Measurements from ENCODE around the gene ENOX1. TPM values are rescaled to one million over a fixed set of nuclear protein-coding genes. Genes with fewer than 3 reads are reported as not detected.

Gene ENOX1
- total RNA-seq, 1 donor from 2014 or later = 11.5 TPM

DNA sequence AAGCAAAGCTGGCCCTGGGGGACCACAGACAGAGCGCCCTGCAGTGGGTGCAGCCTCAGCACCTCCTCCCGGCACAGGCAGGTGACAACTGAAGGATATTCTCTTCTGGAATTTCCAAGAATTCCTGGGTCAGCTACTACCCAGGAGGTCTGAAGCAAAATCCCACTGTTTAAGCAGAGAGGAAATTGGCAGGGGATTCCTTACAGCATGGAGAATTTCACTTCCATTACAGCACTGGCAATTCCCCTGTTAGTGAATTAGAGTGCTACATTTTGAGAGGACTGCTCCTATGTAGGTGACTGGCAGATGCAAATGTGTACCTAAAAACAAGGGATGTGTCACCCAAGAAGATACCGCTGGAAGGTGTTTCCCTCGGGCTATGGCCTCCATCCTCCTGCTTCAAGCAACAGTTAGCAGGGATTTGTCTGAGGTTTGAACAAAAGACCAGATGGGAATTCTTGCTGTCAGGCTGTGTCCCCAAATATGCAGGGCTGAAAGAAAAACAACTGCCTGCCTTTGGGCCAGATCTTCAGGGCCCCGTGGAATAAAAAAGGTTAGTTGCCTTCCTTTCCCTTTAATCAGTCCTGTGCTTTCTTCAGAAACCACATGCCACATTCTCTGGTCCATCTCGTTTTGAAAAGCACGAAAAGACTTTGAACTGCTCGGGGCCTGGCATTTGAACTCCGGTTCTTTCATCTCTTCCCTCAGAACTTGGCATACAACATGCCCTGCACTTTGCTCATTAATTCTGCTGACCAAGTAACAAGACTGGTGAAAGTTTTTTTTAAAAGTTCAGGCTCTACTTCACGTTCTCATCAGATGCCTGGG, 466.9 kb downstream of the ENOX1 start:
- Histone ChIP-seq H3K36me3 (ENCODE audit: control insufficient read depth in 3 of 3, insufficient read depth in 3 of 3, low read length in 3 of 3) (no peaks in the 10 kb centered on the region), H3K27me3 (ENCODE audit: control insufficient read depth in 3 of 3, insufficient read depth in 3 of 3, low read length in 3 of 3) (no peaks in the 10 kb centered on the region), H3K9me3 (ENCODE audit: control insufficient read depth in 3 of 3, low read length in 3 of 3) (no peaks in the 10 kb centered on the region), H3K4me3 (ENCODE audit: low read length in 3 of 3) (no peak overlapping the region), H3K4me1 (ENCODE audit: control insufficient read depth in 3 of 3, insufficient read depth in 3 of 3, low read length in 3 of 3) (peaks cover 4 to 7% (median 6%) of the 10 kb centered on the region in 3 donors), H3K27ac (ENCODE audit: low read depth, low read length) (no peak overlapping the region), H3K9ac (ENCODE audit: low read depth in 1 of 3, low read length in 3 of 3) (no peak overlapping the region)

DNA sequence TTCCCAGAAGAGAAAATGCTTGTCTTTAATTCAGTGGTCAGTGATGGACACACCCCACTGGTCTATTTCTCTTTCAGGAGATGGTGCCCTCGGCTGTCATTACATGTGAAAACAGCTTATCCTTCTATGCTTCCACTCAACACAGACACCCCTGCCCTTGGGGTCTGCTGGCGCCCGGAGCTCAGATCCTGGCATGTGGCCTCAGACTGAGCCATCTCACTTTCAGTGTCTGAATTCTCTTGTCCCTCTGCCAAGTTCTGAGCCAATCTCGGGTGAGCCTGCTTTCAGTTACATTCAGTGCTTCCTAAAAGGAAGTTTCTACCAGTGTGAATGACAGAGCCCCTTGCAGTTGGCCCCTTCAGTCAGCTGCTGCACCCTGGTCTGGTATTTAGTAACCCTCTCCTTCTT, 469.8 kb downstream of the ENOX1 start:
- H3K9me3 ChIP-seq (ENCODE audit: control insufficient read depth in 3 of 3, low read length in 3 of 3) = no peaks in the 10 kb centered on the region
- H3K36me3 ChIP-seq (ENCODE audit: control insufficient read depth in 3 of 3, insufficient read depth in 3 of 3, low read length in 3 of 3) = no peaks in the 10 kb centered on the region
- peak overlapping the region; percentile 33 to 43 (median 37) for H3K4me3 ChIP-seq (ENCODE audit: low read length in 3 of 3)
- H3K9ac ChIP-seq (ENCODE audit: low read depth in 1 of 3, low read length in 3 of 3) = peak overlapping the region; percentile 3 to 54 (median 26)
- peak overlapping the region; percentile 20 for H3K27ac ChIP-seq (ENCODE audit: low read depth, low read length)
- no peaks in the 10 kb centered on the region for H3K27me3 ChIP-seq (ENCODE audit: control insufficient read depth in 3 of 3, insufficient read depth in 3 of 3, low read length in 3 of 3)
- peaks cover 4 to 7% (median 6%) of the 10 kb centered on the region in 3 donors for H3K4me1 ChIP-seq (ENCODE audit: control insufficient read depth in 3 of 3, insufficient read depth in 3 of 3, low read length in 3 of 3)

DNA sequence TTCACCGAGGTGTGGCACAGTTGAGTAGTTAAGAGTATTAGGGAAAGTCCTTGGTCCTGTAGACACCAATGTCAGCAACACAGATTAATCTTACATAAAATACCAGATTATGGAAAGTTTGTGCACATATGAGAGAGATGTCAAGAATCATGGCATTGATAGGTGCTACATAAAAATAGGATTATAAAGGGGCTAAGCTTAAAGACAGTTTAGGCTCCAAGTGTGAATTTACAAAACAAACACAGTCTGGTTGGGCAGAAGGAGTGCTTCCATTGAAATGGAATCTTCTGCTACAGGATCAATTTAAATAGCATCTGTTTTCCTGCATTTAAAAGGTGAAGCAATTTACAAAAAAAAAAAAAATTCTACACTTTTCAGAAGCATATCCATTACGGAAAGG, 470.5 kb downstream of the ENOX1 start:
- H3K9ac ChIP-seq (ENCODE audit: low read depth in 1 of 3, low read length in 3 of 3) = no peak overlapping the region
- no peak overlapping the region for H3K27ac ChIP-seq (ENCODE audit: low read depth, low read length)
- peaks cover 4 to 7% (median 6%) of the 10 kb centered on the region in 3 donors for H3K4me1 ChIP-seq (ENCODE audit: control insufficient read depth in 3 of 3, insufficient read depth in 3 of 3, low read length in 3 of 3)

GRCh38 chr13:43315522-43315921, 471.2 kb downstream of the ENOX1 start:
- no peak overlapping the region for H3K4me3 ChIP-seq (ENCODE audit: low read length in 3 of 3)
- H3K4me1 ChIP-seq (ENCODE audit: control insufficient read depth in 3 of 3, insufficient read depth in 3 of 3, low read length in 3 of 3) = peaks cover 4 to 7% (median 6%) of the 10 kb centered on the region in 3 donors
- no peaks in the 10 kb centered on the region for H3K36me3 ChIP-seq (ENCODE audit: control insufficient read depth in 3 of 3, insufficient read depth in 3 of 3, low read length in 3 of 3)

More for the DNA sequence above, 470.5 kb downstream of the ENOX1 start:
- Histone ChIP-seq H3K36me3 (ENCODE audit: control insufficient read depth in 3 of 3, insufficient read depth in 3 of 3, low read length in 3 of 3) (no peaks in the 10 kb centered on the region), H3K27me3 (ENCODE audit: control insufficient read depth in 3 of 3, insufficient read depth in 3 of 3, low read length in 3 of 3) (no peaks in the 10 kb centered on the region), H3K4me3 (ENCODE audit: low read length in 3 of 3) (no peak overlapping the region), H3K9me3 (ENCODE audit: control insufficient read depth in 3 of 3, low read length in 3 of 3) (no peaks in the 10 kb centered on the region)

GRCh38 chr13:43309311-43309710, 477.5 kb downstream of the ENOX1 start:
- H3K9me3 ChIP-seq (ENCODE audit: control insufficient read depth in 3 of 3, low read length in 3 of 3) = no peaks in the 10 kb centered on the region
- no peak overlapping the region for H3K27ac ChIP-seq (ENCODE audit: low read depth, low read length)
- H3K27me3 ChIP-seq (ENCODE audit: control insufficient read depth in 3 of 3, insufficient read depth in 3 of 3, low read length in 3 of 3) = no peaks in the 10 kb centered on the region

More at GRCh38 chr13:43315522-43315921, 471.2 kb downstream of the ENOX1 start:
- Histone ChIP-seq H3K27ac (ENCODE audit: low read depth, low read length) (no peak overlapping the region), H3K9ac (ENCODE audit: low read depth in 1 of 3, low read length in 3 of 3) (no peak overlapping the region), H3K9me3 (ENCODE audit: control insufficient read depth in 3 of 3, low read length in 3 of 3) (no peaks in the 10 kb centered on the region), H3K27me3 (ENCODE audit: control insufficient read depth in 3 of 3, insufficient read depth in 3 of 3, low read length in 3 of 3) (no peaks in the 10 kb centered on the region)

DNA sequence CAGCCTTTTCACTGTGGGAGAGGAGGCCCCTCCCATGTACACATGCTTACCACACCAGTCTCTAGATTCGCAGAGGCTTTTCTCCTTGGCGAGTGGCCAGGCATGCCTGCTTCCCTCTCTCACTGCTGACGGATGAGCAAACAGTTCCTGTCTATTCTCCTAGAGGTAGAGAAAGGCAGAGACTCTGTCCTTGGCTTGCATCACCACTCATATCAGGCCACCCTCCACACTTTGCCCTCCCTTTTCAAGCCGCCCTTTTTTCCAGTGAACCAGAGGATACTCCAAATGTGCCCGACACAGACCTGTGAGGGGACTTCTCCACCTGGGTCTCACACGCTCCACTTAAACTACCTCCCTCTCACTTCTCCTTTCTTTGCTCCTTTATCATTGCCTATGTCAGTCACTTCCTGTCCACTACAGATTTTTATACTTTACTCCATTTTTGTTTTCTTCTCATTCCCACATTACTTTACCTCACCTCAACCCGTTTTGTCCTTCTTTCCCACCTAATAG, 478.8 kb downstream of the ENOX1 start:
- H3K27ac ChIP-seq (ENCODE audit: low read depth, low read length) = no peak overlapping the region
- no peaks in the 10 kb centered on the region for H3K36me3 ChIP-seq (ENCODE audit: control insufficient read depth in 3 of 3, insufficient read depth in 3 of 3, low read length in 3 of 3)
- no peaks in the 10 kb centered on the region for H3K27me3 ChIP-seq (ENCODE audit: control insufficient read depth in 3 of 3, insufficient read depth in 3 of 3, low read length in 3 of 3)
- no peaks in the 10 kb centered on the region for H3K9me3 ChIP-seq (ENCODE audit: control insufficient read depth in 3 of 3, low read length in 3 of 3)
- H3K4me1 ChIP-seq (ENCODE audit: control insufficient read depth in 3 of 3, insufficient read depth in 3 of 3, low read length in 3 of 3) = peaks cover 7 to 24% (median 11%) of the 10 kb centered on the region in 3 donors
- H3K4me3 ChIP-seq (ENCODE audit: low read length in 3 of 3) = no peak overlapping the region
- H3K9ac ChIP-seq (ENCODE audit: low read depth in 1 of 3, low read length in 3 of 3) = no peak overlapping the region

More at GRCh38 chr13:43309311-43309710, 477.5 kb downstream of the ENOX1 start:
- no peak overlapping the region for H3K4me3 ChIP-seq (ENCODE audit: low read length in 3 of 3)
- H3K36me3 ChIP-seq (ENCODE audit: control insufficient read depth in 3 of 3, insufficient read depth in 3 of 3, low read length in 3 of 3) = no peaks in the 10 kb centered on the region
- no peak overlapping the region for H3K9ac ChIP-seq (ENCODE audit: low read depth in 1 of 3, low read length in 3 of 3)
- peaks cover 3 to 13% (median 6%) of the 10 kb centered on the region in 3 donors for H3K4me1 ChIP-seq (ENCODE audit: control insufficient read depth in 3 of 3, insufficient read depth in 3 of 3, low read length in 3 of 3)

DNA sequence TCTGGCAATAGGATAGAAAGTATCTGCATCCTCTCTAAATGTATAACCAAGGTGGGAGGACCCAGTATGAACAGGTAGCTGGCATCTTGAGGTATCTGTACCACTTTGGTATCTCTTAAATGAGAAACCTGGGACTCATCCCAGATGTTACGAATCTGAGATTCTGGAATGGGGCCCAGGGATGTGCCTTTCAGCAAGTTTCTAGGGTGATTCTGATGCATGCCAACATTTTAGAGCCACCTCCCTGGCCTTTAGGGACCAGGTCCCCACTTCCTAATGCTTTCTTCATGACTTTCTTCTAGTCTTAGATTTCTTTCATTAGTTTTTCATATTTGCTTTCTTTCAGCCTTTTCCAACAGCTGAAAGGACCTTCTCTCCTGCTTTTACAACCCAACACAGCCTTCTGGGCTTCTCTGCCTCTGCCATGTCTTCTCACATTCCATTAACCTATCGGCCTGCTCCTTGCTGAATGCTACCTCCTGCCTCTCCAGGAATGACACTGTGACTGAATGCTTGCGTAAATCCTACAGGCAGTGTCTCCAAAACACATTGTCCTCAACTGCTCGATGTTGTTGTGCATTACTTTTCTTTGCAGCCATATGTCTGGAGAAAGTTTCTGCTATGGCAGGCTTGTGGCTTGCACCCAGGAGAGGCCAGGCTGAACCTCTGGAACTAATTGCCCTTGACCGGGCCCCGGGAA, 479.4 kb downstream of the ENOX1 start:
- Histone ChIP-seq H3K27ac (ENCODE audit: low read depth, low read length) (no peak overlapping the region), H3K4me1 (ENCODE audit: control insufficient read depth in 3 of 3, insufficient read depth in 3 of 3, low read length in 3 of 3) (peaks cover 9 to 28% (median 14%) of the 10 kb centered on the region in 3 donors), H3K4me3 (ENCODE audit: low read length in 3 of 3) (no peak overlapping the region), H3K36me3 (ENCODE audit: control insufficient read depth in 3 of 3, insufficient read depth in 3 of 3, low read length in 3 of 3) (no peaks in the 10 kb centered on the region), H3K9me3 (ENCODE audit: control insufficient read depth in 3 of 3, low read length in 3 of 3) (no peaks in the 10 kb centered on the region), H3K27me3 (ENCODE audit: control insufficient read depth in 3 of 3, insufficient read depth in 3 of 3, low read length in 3 of 3) (no peaks in the 10 kb centered on the region), H3K9ac (ENCODE audit: low read depth in 1 of 3, low read length in 3 of 3) (no peak overlapping the region)

GRCh38 chr13:43306372-43306771, 480.4 kb downstream of the ENOX1 start:
- Histone ChIP-seq H3K4me1 (ENCODE audit: control insufficient read depth in 3 of 3, insufficient read depth in 3 of 3, low read length in 3 of 3) (peaks cover 9 to 28% (median 14%) of the 10 kb centered on the region in 3 donors), H3K9ac (ENCODE audit: low read depth in 1 of 3, low read length in 3 of 3) (no peak overlapping the region), H3K27me3 (ENCODE audit: control insufficient read depth in 3 of 3, insufficient read depth in 3 of 3, low read length in 3 of 3) (no peaks in the 10 kb centered on the region), H3K4me3 (ENCODE audit: low read length in 3 of 3) (no peak overlapping the region), H3K36me3 (ENCODE audit: control insufficient read depth in 3 of 3, insufficient read depth in 3 of 3, low read length in 3 of 3) (no peaks in the 10 kb centered on the region), H3K27ac (ENCODE audit: low read depth, low read length) (no peak overlapping the region), H3K9me3 (ENCODE audit: control insufficient read depth in 3 of 3, low read length in 3 of 3) (no peaks in the 10 kb centered on the region)

DNA sequence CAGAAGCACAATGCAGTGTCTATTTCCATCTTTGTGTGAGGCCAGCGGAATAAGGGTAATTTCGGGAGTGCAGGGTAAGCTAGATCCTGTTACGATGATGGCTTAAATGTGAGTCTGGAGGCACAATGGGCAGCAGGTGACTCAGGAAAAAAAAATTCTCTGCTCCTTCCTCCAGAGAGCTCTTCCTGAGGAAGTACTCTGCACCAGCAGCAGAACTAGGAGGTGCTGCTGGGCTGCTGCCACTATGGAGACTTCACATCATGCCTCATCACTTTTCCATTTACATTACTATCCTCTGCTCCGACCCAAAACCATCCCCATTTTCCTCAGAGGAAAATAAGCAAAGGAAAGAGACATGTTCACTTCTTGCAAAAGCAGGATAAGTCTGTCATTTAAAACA, 481.4 kb downstream of the ENOX1 start:
- Histone ChIP-seq H3K9ac (ENCODE audit: low read depth in 1 of 3, low read length in 3 of 3) (no peak overlapping the region), H3K27me3 (ENCODE audit: control insufficient read depth in 3 of 3, insufficient read depth in 3 of 3, low read length in 3 of 3) (no peaks in the 10 kb centered on the region), H3K9me3 (ENCODE audit: control insufficient read depth in 3 of 3, low read length in 3 of 3) (no peaks in the 10 kb centered on the region), H3K4me1 (ENCODE audit: control insufficient read depth in 3 of 3, insufficient read depth in 3 of 3, low read length in 3 of 3) (peaks cover 9 to 28% (median 14%) of the 10 kb centered on the region in 3 donors), H3K27ac (ENCODE audit: low read depth, low read length) (no peak overlapping the region), H3K36me3 (ENCODE audit: control insufficient read depth in 3 of 3, insufficient read depth in 3 of 3, low read length in 3 of 3) (no peaks in the 10 kb centered on the region), H3K4me3 (ENCODE audit: low read length in 3 of 3) (no peak overlapping the region)

- Histone ChIP-seq H3K4me1 (ENCODE audit: control insufficient read depth in 3 of 3, insufficient read depth in 3 of 3, low read length in 3 of 3) (peaks cover 9 to 28% (median 14%) of the 10 kb centered on the region in 3 donors), H3K36me3 (ENCODE audit: control insufficient read depth in 3 of 3, insufficient read depth in 3 of 3, low read length in 3 of 3) (no peaks in the 10 kb centered on the region), H3K27me3 (ENCODE audit: control insufficient read depth in 3 of 3, insufficient read depth in 3 of 3, low read length in 3 of 3) (no peaks in the 10 kb centered on the region), H3K9me3 (ENCODE audit: control insufficient read depth in 3 of 3, low read length in 3 of 3) (no peaks in the 10 kb centered on the region), H3K4me3 (ENCODE audit: low read length in 3 of 3) (no peak overlapping the region), H3K27ac (ENCODE audit: low read depth, low read length) (no peak overlapping the region), H3K9ac (ENCODE audit: low read depth in 1 of 3, low read length in 3 of 3) (no peak overlapping the region)
These were observed 481.8 kb downstream of the ENOX1 start for GRCh38 chr13:43304945-43305344.
